Measurements from ENCODE around the gene DHRS7. TPM values are rescaled to one million over a fixed set of nuclear protein-coding genes. Genes with fewer than 3 reads are reported as not detected.
A peak's percentile ranks its signal among the peaks of the same experiment; 100 is the strongest.

The DHRS7 gene
- total RNA-seq, 6 experiments from 2014 or later: 50.0 to 75.0 (median 54.1) TPM

- H3K4me3 Mint-ChIP-seq: peak overlapping the region; percentile 95
- H3K27ac Mint-ChIP-seq: peak overlapping the region; percentile 80
- peaks cover 37% of the 10 kb centered on the region for H3K4me1 Mint-ChIP-seq (ENCODE audit: low read depth)
- no peaks in the 10 kb centered on the region for H3K27me3 Mint-ChIP-seq (ENCODE audit: insufficient read depth)
- H3K9me3 Mint-ChIP-seq: no peaks in the 10 kb centered on the region
- DNase-seq: no peak
- no peaks in the 10 kb centered on the region for H3K36me3 Mint-ChIP-seq (ENCODE audit: low read depth)
- peak; percentile 19; the same call in 1 of the 2 replicates for TF ChIP-seq CTCF (IDR thresholded peaks at IDR 0.05)
These were observed 314 bp upstream of the DHRS7 start for GRCh38 chr14:60165547-60165876.

GRCh38 chr14:60164404-60164711 lies 840 bp downstream of the DHRS7 start:
- H3K4me1 Mint-ChIP-seq (ENCODE audit: low read depth): peaks cover 43% of the 10 kb centered on the region
- no peaks in the 10 kb centered on the region for H3K9me3 Mint-ChIP-seq
- TF ChIP-seq CTCF (IDR thresholded peaks at IDR 0.05): no peak
- H3K27ac Mint-ChIP-seq: peak overlapping the region; percentile 95
- H3K4me3 Mint-ChIP-seq: peak overlapping the region; percentile 95
- DNase-seq: peak; percentile 49
- no peaks in the 10 kb centered on the region for H3K36me3 Mint-ChIP-seq (ENCODE audit: low read depth)
- no peaks in the 10 kb centered on the region for H3K27me3 Mint-ChIP-seq (ENCODE audit: insufficient read depth)

- Mint-ChIP-seq H3K27ac (no peak overlapping the region), H3K4me1 (ENCODE audit: low read depth) (peaks cover 49% of the 10 kb centered on the region), H3K9me3 (no peaks in the 10 kb centered on the region), H3K27me3 (ENCODE audit: insufficient read depth) (no peaks in the 10 kb centered on the region), H3K4me3 (peak overlapping the region; percentile 95), H3K36me3 (ENCODE audit: low read depth) (no peaks in the 10 kb centered on the region; the same call in 1 of the 2 replicates)
- DNase-seq: no peak
- no peak for TF ChIP-seq CTCF (IDR thresholded peaks at IDR 0.05)
These were observed 1.5 kb downstream of the DHRS7 start for GRCh38 chr14:60163693-60164092.

- TF ChIP-seq CTCF (IDR thresholded peaks at IDR 0.05): no peak
- Mint-ChIP-seq H3K4me1 (ENCODE audit: low read depth) (peaks cover 52% of the 10 kb centered on the region), H3K4me3 (no peak overlapping the region), H3K36me3 (ENCODE audit: low read depth) (no peaks in the 10 kb centered on the region; the same call in 1 of the 2 replicates), H3K27me3 (ENCODE audit: insufficient read depth) (no peaks in the 10 kb centered on the region), H3K27ac (peak overlapping the region; percentile 62), H3K9me3 (no peaks in the 10 kb centered on the region)
- no peak for DNase-seq
These were observed 3.7 kb downstream of the DHRS7 start for GRCh38 chr14:60161196-60162107.

GRCh38 chr14:60160422-60160821 lies 4.8 kb downstream of the DHRS7 start:
- peaks cover 6% of the 10 kb centered on the region for H3K36me3 Mint-ChIP-seq (ENCODE audit: low read depth)
- DNase-seq: no peak
- TF ChIP-seq CTCF (IDR thresholded peaks at IDR 0.05): no peak
- no peaks in the 10 kb centered on the region for H3K27me3 Mint-ChIP-seq (ENCODE audit: insufficient read depth)
- H3K9me3 Mint-ChIP-seq: no peaks in the 10 kb centered on the region
- no peak overlapping the region for H3K4me3 Mint-ChIP-seq
- no peak overlapping the region for H3K27ac Mint-ChIP-seq
- peaks cover 42% of the 10 kb centered on the region for H3K4me1 Mint-ChIP-seq (ENCODE audit: low read depth)
